K562 (cell line): ENCODE data around the gene LMAN2. TPM values are rescaled to one million over a fixed set of nuclear protein-coding genes. Genes with fewer than 3 reads are reported as not detected.

Source experiments
- ATF2 ChIP-seq: sonication (generic); formaldehyde crosslinking; IDR thresholded peaks from 2 replicates; pipeline ENCODE4 v1.8.1; 2022; ENCODE audit warnings: missing genetic modification reagents
- BRCA1 ChIP-seq, 2 experiments: fragments of 450-650 bp in 1 of 2; sonication (generic) in 1 of 2; formaldehyde crosslinking in 1 of 2; IDR thresholded peaks; 2 replicates each; pipeline versions ENCODE4 v1.5.0 to v1.6.1; 2017 to 2020; ENCODE audit warnings: mild to moderate bottlenecking in 1 of 2, missing genetic modification reagents in 1 of 2
- CSDE1 ChIP-seq, 2 experiments: fragments of 450-650 bp; IDR thresholded peaks; 2 replicates each; pipeline ENCODE4 v1.6.1; 2016; ENCODE audit warnings: mild to moderate bottlenecking in 1 of 2
- HSF4 ChIP-seq: fragments of 250-450 bp; sonication (Bioruptor Pico); IDR thresholded peaks from 2 replicates; pipeline ENCODE4 v2.1.2; 2022; ENCODE audit warnings: mild to moderate bottlenecking, moderate library complexity, borderline replicate concordance
- MED1 ChIP-seq: sonication (generic); formaldehyde crosslinking; IDR thresholded peaks from 2 replicates; pipeline ENCODE4 v1.8.1; 2023; ENCODE audit warnings: missing genetic modification reagents, borderline replicate concordance
- NFATC3 ChIP-seq: fragments of 450-650 bp; IDR thresholded peaks from 2 replicates; pipeline ENCODE4 v1.6.1; 2017; ENCODE audit warnings: mild to moderate bottlenecking
- POLR3G ChIP-seq: IDR thresholded peaks from 2 replicates; pipeline ENCODE4 v1.6.1; 2011; ENCODE audit not compliant: insufficient read length, insufficient replicate concordance; ENCODE audit errors: extremely low read depth
- RBM17 ChIP-seq: fragments of 200-400 bp; formaldehyde crosslinking; IDR thresholded peaks from 2 replicates; pipeline ENCODE4 v1.6.1; 2017; ENCODE audit warnings: low read depth, mild to moderate bottlenecking, low read length, borderline replicate concordance
- RBM25 ChIP-seq: fragments of 200-400 bp; formaldehyde crosslinking; IDR thresholded peaks from 2 replicates; pipeline ENCODE4 v1.6.1; 2018; ENCODE audit warnings: low read length, low read depth, moderate library complexity; ENCODE audit not compliant: severe bottlenecking
- REST ChIP-seq, 2 experiments: fragments of 450-650 bp; formaldehyde crosslinking in 1 of 2; IDR thresholded peaks; 2 replicates each; pipeline versions ENCODE4 v1.4.0 to v1.6.1; 2014 to 2020; ENCODE audit warnings: mild to moderate bottlenecking in 2 of 2, borderline replicate concordance in 1 of 2, low read depth in 1 of 2
- TRIM28 ChIP-seq: fragments of 450-650 bp; IDR thresholded peaks from 2 replicates; pipeline ENCODE4 v1.6.1; 2017
- ZNF699 ChIP-seq: fragments of 250-450 bp; sonication (Bioruptor Pico); IDR thresholded peaks from 2 replicates; pipeline ENCODE4 v1.8.0; 2021; ENCODE audit warnings: mild to moderate bottlenecking, moderate library complexity; ENCODE audit not compliant: insufficient replicate concordance
- polyA plus RNA-seq, 8 experiments: library from polyadenylated mRNA; depleted of rRNA in 4 of 8; stranded (reverse) in 5 of 8; unstranded in 3 of 8; fragments of >200 nt; fragmentation: Nextera tagmentation in 2 of 8; fragmentation: Illumina TruSeq in 1 of 8; extraction: Ambion mirVana in 2 of 8; extraction: Trizol in 1 of 8; gene quantifications; 2 replicates each; pipeline versions ENCODE4 v1.2.1 to v1.2.3, GENCODE V29; 2011 to 2014; ENCODE audit warnings: inconsistent platforms in 1 of 8, missing spikeins in 1 of 8
- total RNA-seq, 7 experiments: library from RNA; depleted of rRNA in 6 of 7; stranded (reverse); fragments of >200 nt in 6 of 7; fragmentation: Illumina TruSeq in 2 of 7; extraction: Trizol in 2 of 7; gene quantifications; 2 replicates each; pipeline versions ENCODE4 v1.2.1 to v1.2.3, GENCODE V29; 2011 to 2021; ENCODE audit warnings: low replicate concordance in 1 of 7
- TF ChIP-seq, protein P1 (sequence below): sonication (generic); formaldehyde crosslinking; IDR thresholded peaks from 2 replicates; pipeline ENCODE4 v1.8.0; 2022; ENCODE audit warnings: mild to moderate bottlenecking, low read depth, missing genetic modification reagents
- TF ChIP-seq, protein P2 (sequence below): fragments of 450-650 bp; IDR thresholded peaks from one replicate; pipeline ENCODE4 v1.6.1; 2018; ENCODE audit warnings: mild to moderate bottlenecking, moderate library complexity; ENCODE audit not compliant: partially characterized antibody

Gene LMAN2
- total and polyA plus RNA-seq, 9 of the 15 experiments (the other 6 are each of a cell fraction or from before 2014, with no cell fraction given): 2.7 to 254 (median 136) TPM

- TF ChIP-seq REST (IDR thresholded peaks at IDR 0.05; ENCODE audit: borderline replicate concordance): peak; percentile 92
- no peak for TF ChIP-seq REST (CRISPR knock-in tag; IDR thresholded peaks at IDR 0.05; ENCODE audit: low read depth)
- no peak for TF ChIP-seq TRIM28
- TF ChIP-seq POLR3G: no peak
- TF ChIP-seq RBM25: peak; percentile 92
- no peak for TF ChIP-seq ATF2 (CRISPR knock-in tag)
- TF ChIP-seq CSDE1 (IDR thresholded peaks at IDR 0.05): peak in 1 of 2 experiments; percentile 57; a peak in 1 of 4 replicates
- no peak for TF ChIP-seq HSF4
- TF ChIP-seq BRCA1 (IDR thresholded peaks at IDR 0.05): no peak
- no peak for TF ChIP-seq BRCA1 (CRISPR knock-in tag; IDR thresholded peaks at IDR 0.05)
- TF ChIP-seq RBM17: no peak
- no peak for TF ChIP-seq NFATC3
- TF ChIP-seq, protein P1, sequence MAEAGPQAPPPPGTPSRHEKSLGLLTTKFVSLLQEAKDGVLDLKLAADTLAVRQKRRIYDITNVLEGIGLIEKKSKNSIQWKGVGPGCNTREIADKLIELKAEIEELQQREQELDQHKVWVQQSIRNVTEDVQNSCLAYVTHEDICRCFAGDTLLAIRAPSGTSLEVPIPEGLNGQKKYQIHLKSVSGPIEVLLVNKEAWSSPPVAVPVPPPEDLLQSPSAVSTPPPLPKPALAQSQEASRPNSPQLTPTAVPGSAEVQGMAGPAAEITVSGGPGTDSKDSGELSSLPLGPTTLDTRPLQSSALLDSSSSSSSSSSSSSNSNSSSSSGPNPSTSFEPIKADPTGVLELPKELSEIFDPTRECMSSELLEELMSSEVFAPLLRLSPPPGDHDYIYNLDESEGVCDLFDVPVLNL: 0 out of 2 replicates have a peak, but pooled peaks have one; percentile 35
- no peak for TF ChIP-seq ZNF699
- TF ChIP-seq, protein P2, sequence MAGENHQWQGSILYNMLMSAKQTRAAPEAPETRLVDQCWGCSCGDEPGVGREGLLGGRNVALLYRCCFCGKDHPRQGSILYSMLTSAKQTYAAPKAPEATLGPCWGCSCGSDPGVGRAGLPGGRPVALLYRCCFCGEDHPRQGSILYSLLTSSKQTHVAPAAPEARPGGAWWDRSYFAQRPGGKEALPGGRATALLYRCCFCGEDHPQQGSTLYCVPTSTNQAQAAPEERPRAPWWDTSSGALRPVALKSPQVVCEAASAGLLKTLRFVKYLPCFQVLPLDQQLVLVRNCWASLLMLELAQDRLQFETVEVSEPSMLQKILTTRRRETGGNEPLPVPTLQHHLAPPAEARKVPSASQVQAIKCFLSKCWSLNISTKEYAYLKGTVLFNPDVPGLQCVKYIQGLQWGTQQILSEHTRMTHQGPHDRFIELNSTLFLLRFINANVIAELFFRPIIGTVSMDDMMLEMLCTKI: no peak
- no peak for TF ChIP-seq MED1 (CRISPR knock-in tag)
Observed at GRCh38 chr5:177390363-177391300, 39.2 kb upstream of the LMAN2 start (continued).
